Neutrophil (primary cell): ENCODE measurements around the gene AKAP5.

ENCODE experiments used
- H3K27ac ChIP-seq: fragments of 200-600 bp; sonication (generic); 2 replicates; pipeline ENCODE4 v1.5.1; 2016; ENCODE audit warnings: mild to moderate bottlenecking, moderate library complexity
- H3K27me3 ChIP-seq: fragments of 200-600 bp; sonication (generic); 2 replicates; pipeline ENCODE4 v1.6.0; 2016; ENCODE audit warnings: mild to moderate bottlenecking
- H3K36me3 ChIP-seq: fragments of 200-600 bp; sonication (generic); 2 replicates; pipeline ENCODE4 v1.5.1; 2017
- H3K4me1 ChIP-seq, 2 experiments: fragments of 200-600 bp in 1 of 2; sonication (generic) in 1 of 2; 1 replicate in 1 of 2; 2 replicates in 1 of 2; pipeline versions ENCODE4 v1.5.1 to v1.6.1; 2013 to 2016; ENCODE audit warnings: low read depth in 1 of 2, low read length in 1 of 2, mild to moderate bottlenecking in 1 of 2, moderate library complexity in 1 of 2; ENCODE audit not compliant: control insufficient read depth in 1 of 2, insufficient read depth in 1 of 2
- H3K4me3 ChIP-seq, 2 experiments: fragments of 200-600 bp in 1 of 2; sonication (generic) in 1 of 2; 1 replicate in 1 of 2; 2 replicates in 1 of 2; pipeline ENCODE4 v1.5.1; 2013 to 2016; ENCODE audit warnings: low read depth in 1 of 2, low read length in 1 of 2, mild to moderate bottlenecking in 1 of 2, moderate library complexity in 1 of 2
- H3K9me3 ChIP-seq: fragments of 200-600 bp; sonication (generic); 2 replicates; pipeline ENCODE4 v1.5.1; 2016
- TF ChIP-seq, protein P1 (sequence below): fragments of 200-600 bp; sonication (generic); IDR thresholded peaks from 2 replicates; pipeline ENCODE4 v1.5.1; 2016; ENCODE audit warnings: antibody characterized with exemption

AKAP5 gene

DNA sequence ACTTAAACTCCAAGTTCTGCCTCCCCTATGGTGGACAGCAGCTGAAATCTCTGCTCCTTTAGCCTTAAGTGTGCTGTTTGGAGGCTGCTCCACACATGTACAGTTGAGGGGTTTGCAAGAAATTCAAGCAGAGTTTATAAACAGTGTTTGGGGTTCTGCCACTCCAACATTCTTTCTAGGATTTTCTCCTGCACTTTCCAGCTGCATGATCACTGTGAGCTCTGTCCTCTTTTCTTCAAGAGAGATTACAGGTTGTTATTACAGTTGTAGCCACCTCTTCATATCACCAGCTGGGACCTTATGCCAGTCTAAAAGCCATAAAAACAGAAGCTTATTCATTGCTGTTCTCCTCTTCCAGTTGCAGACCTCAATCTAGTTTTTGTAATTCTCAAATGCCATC is 30.0 kb downstream of the AKAP5 start:
- H3K9me3 ChIP-seq, result no peaks in the 10 kb centered on the region
- H3K4me3 ChIP-seq, result no peak overlapping the region
- no peak overlapping the region for H3K27ac ChIP-seq
- no peaks in the 10 kb centered on the region for H3K36me3 ChIP-seq
- TF ChIP-seq, protein P1, sequence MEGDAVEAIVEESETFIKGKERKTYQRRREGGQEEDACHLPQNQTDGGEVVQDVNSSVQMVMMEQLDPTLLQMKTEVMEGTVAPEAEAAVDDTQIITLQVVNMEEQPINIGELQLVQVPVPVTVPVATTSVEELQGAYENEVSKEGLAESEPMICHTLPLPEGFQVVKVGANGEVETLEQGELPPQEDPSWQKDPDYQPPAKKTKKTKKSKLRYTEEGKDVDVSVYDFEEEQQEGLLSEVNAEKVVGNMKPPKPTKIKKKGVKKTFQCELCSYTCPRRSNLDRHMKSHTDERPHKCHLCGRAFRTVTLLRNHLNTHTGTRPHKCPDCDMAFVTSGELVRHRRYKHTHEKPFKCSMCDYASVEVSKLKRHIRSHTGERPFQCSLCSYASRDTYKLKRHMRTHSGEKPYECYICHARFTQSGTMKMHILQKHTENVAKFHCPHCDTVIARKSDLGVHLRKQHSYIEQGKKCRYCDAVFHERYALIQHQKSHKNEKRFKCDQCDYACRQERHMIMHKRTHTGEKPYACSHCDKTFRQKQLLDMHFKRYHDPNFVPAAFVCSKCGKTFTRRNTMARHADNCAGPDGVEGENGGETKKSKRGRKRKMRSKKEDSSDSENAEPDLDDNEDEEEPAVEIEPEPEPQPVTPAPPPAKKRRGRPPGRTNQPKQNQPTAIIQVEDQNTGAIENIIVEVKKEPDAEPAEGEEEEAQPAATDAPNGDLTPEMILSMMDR, result no peak
- no peaks in the 10 kb centered on the region for H3K4me1 ChIP-seq
- no peaks in the 10 kb centered on the region for H3K27me3 ChIP-seq

DNA sequence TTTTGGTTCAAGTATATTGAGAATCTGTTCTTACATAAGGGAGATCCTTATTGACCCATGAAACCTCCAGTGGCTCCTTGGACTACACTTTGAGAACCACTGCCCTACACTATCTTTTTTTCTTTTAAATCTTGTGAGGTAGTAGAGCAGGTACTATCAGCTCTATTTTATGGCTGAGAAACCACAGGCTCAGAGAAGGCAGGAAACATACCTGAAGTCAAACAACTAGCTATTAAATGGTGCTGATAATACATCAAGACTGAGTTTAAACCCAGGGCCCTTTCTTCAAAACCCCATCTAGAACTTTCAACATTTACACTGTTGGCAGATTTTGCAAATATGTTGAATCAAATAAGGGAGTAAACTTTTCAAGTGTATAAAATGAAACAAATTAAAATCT is 31.5 kb downstream of the AKAP5 start:
- Histone ChIP-seq H3K9me3 (no peaks in the 10 kb centered on the region), H3K27ac (no peak overlapping the region), H3K4me3 (no peak overlapping the region), H3K27me3 (peaks cover 8% of the 10 kb centered on the region), H3K36me3 (no peaks in the 10 kb centered on the region), H3K4me1 (no peaks in the 10 kb centered on the region)
- TF ChIP-seq, protein P1, result no peak

DNA sequence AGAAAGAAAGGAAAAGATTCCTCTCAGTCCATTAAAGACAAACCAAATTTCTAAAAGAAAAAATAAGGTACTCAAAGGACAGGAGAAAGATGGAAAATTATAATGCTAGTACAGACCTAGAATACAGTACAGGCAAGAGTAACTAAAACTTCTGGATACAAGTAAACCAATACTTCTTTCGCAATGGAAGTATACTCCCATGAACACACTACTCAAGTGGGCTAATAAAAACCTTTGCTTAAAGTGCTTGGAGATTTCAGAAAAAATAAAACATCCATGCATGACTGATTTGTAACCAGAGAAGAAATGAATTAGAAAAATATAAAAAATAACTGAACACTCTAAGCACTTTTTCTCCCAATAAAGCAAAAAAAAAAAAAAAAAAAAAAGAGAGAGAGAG is 34.8 kb downstream of the AKAP5 start:
- H3K9me3 ChIP-seq, result no peaks in the 10 kb centered on the region
- TF ChIP-seq, protein P1, result no peak
- H3K4me3 ChIP-seq, result no peak overlapping the region
- no peak overlapping the region for H3K27ac ChIP-seq
- no peaks in the 10 kb centered on the region for H3K36me3 ChIP-seq
- peaks cover 22% of the 10 kb centered on the region for H3K27me3 ChIP-seq
- H3K4me1 ChIP-seq, result peaks cover 9 to 11% of the 10 kb centered on the region in 2 experiments

DNA sequence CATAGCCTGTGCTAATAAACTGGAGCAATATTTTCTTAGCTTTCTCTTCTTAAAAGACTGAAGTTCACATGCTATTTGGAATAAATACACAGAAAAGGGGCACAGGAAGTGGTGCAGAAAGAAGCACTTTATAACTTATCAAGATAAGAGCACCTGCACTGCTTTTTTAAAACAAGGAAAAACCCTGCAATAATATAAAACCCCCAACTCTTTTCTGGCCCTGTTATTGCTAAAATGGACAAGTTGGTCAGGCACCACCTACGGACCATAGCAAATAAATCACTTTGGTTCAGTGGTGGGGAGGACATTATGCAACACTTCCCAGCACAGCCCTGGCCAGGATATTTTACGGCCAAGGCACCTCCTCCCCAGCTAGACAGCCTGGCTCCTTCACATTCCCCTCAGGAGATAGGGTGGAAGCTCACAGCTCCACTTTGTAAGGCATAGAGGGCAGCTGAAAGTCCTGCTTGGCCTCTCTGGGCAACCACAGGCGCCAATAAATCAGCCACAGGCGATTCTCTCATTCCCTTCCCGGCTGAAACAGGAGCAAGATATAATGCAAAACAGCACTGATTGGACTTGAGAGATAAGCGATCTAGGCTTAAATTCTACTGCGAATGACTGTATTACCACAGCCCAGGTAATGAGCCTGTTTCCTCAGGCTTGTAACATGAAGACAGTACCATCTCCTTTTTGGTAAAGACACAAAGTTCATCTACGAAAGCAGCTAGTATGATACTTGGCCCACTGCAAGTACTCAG is 36.3 kb downstream of the AKAP5 start:
- no peak overlapping the region for H3K4me3 ChIP-seq
- H3K4me1 ChIP-seq, result peaks cover 21 to 26% of the 10 kb centered on the region in 2 experiments
- H3K36me3 ChIP-seq, result no peaks in the 10 kb centered on the region
- peaks cover 22% of the 10 kb centered on the region for H3K27me3 ChIP-seq
- no peak overlapping the region for H3K27ac ChIP-seq
- H3K9me3 ChIP-seq, result no peaks in the 10 kb centered on the region
- TF ChIP-seq, protein P1, result no peak

DNA sequence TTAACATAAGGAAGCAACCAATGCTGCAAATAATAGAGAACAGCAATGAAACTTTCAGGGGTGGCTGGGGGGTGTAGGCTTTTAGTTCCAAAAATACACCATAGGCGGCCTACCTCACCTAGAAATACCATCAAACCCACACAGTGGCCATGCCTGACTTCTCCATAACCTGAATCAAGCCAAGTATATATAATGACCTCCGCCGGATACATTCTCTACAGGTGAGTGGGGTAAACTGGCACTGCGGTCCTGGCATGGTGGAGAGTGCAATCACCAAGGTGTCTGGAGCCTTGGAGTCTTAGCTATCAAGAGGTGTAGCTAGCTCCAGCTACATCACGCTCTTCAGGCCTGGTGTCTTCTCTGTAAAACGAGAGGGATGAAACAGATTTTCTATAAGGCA is 37.2 kb downstream of the AKAP5 start:
- peaks cover 22% of the 10 kb centered on the region for H3K27me3 ChIP-seq
- no peaks in the 10 kb centered on the region for H3K9me3 ChIP-seq
- TF ChIP-seq, protein P1, result no peak
- H3K36me3 ChIP-seq, result no peaks in the 10 kb centered on the region
- H3K4me3 ChIP-seq, result peak overlapping the region; percentile 89 to 93
- H3K4me1 ChIP-seq, result peaks cover 24 to 29% of the 10 kb centered on the region in 2 experiments
- no peak overlapping the region for H3K27ac ChIP-seq
